ENCODE results near the gene OPRL1.
A peak's percentile ranks its signal among the peaks of the same experiment; 100 is the strongest.

OPRL1 gene

DNA sequence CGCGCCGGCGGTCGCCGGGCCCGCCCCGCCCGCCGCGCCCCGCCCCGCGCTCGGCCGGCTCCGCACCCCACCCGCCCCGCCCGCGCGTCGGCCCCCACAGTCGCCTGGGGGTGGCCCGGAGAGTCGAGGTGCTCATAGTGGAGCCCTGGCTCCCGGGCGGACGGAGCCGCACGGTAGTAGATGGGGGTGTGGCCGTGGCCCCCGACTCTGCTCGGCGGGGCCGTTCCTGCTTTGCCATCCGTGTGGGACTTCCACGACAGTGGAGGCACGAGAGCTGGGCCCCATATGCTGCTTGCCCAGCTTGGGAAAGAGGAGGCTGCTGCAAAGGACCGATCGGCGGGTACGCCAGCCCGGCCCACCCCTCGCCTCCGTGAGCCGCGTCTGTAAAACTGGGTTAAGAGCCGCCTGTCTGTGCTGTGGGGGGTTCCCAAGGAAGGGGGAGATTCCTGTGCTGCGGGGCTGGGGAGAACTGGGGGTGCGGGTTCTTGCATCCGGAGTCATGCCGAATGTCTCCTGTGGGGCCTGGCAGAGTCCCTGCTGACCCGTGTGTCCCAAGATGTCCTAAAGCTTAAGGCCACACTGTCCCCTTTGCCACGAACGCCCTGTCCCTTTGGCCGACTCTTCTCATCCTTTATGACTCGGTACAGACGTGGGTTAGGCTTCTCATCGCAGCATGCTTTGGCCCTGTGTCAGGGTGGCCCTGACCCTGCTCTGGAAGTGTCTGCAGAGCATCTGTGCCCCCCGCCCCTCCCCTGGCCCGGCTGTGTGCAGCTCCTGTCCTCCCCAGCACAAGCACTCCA is at the start of gene OPRL1 (continued):
- TF ChIP-seq, protein P1, sequence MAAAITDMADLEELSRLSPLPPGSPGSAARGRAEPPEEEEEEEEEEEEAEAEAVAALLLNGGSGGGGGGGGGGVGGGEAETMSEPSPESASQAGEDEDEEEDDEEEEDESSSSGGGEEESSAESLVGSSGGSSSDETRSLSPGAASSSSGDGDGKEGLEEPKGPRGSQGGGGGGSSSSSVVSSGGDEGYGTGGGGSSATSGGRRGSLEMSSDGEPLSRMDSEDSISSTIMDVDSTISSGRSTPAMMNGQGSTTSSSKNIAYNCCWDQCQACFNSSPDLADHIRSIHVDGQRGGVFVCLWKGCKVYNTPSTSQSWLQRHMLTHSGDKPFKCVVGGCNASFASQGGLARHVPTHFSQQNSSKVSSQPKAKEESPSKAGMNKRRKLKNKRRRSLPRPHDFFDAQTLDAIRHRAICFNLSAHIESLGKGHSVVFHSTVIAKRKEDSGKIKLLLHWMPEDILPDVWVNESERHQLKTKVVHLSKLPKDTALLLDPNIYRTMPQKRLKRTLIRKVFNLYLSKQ (tag by site-specific recombination; IDR thresholded peaks at IDR 0.05; ENCODE audit: borderline replicate concordance): no peak
- TF ChIP-seq ZFHX2 (tag by site-specific recombination; conservative IDR thresholded peaks at IDR 0.05) (peak; percentile 23; the same call in 1 of the 2 replicates), ZNF175 (tag by site-specific recombination; IDR thresholded peaks at IDR 0.05) (no peak), ZNF791 (tag by site-specific recombination; IDR thresholded peaks at IDR 0.05) (no peak), MYNN (tag by site-specific recombination; IDR thresholded peaks at IDR 0.05; ENCODE audit: borderline replicate concordance) (no peak), ZNF488 (tag by site-specific recombination; IDR thresholded peaks at IDR 0.05) (no peak), ZNF202 (tag by site-specific recombination; IDR thresholded peaks at IDR 0.05; ENCODE audit: borderline replicate concordance) (no peak), ZNF629 (tag by site-specific recombination; IDR thresholded peaks at IDR 0.05) (no peak), HOXC10 (CRISPR knock-in tag; IDR thresholded peaks at IDR 0.05) (no peak), ZBTB20 (tag by site-specific recombination; IDR thresholded peaks at IDR 0.05) (0 out of 2 replicates have a peak, but pooled peaks have one; percentile 20), ZNF174 (tag by site-specific recombination; IDR thresholded peaks at IDR 0.05) (no peak), SP7 (tag by site-specific recombination; IDR thresholded peaks at IDR 0.05) (no peak), ZNF837 (tag by site-specific recombination; IDR thresholded peaks at IDR 0.05) (no peak), WT1 (tag by site-specific recombination; IDR thresholded peaks at IDR 0.05) (no peak), ZNF785 (tag by site-specific recombination; IDR thresholded peaks at IDR 0.05) (no peak), ZXDB (tag by site-specific recombination; IDR thresholded peaks at IDR 0.05) (no peak), ZNF530 (tag by site-specific recombination; IDR thresholded peaks at IDR 0.05; ENCODE audit: low read depth) (no peak), ZBTB7A (tag by site-specific recombination; IDR thresholded peaks at IDR 0.05; ENCODE audit: low read depth) (no peak), SP2 (tag by site-specific recombination; IDR thresholded peaks at IDR 0.05) (no peak), ZNF221 (tag by site-specific recombination; IDR thresholded peaks at IDR 0.05; ENCODE audit: borderline replicate concordance) (no peak), ZNF521 (tag by site-specific recombination; IDR thresholded peaks at IDR 0.05) (no peak)
- TF ChIP-seq, protein P2, sequence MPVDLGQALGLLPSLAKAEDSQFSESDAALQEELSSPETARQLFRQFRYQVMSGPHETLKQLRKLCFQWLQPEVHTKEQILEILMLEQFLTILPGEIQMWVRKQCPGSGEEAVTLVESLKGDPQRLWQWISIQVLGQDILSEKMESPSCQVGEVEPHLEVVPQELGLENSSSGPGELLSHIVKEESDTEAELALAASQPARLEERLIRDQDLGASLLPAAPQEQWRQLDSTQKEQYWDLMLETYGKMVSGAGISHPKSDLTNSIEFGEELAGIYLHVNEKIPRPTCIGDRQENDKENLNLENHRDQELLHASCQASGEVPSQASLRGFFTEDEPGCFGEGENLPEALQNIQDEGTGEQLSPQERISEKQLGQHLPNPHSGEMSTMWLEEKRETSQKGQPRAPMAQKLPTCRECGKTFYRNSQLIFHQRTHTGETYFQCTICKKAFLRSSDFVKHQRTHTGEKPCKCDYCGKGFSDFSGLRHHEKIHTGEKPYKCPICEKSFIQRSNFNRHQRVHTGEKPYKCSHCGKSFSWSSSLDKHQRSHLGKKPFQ (tag by site-specific recombination; IDR thresholded peaks at IDR 0.05): no peak
- TF ChIP-seq, protein P3, sequence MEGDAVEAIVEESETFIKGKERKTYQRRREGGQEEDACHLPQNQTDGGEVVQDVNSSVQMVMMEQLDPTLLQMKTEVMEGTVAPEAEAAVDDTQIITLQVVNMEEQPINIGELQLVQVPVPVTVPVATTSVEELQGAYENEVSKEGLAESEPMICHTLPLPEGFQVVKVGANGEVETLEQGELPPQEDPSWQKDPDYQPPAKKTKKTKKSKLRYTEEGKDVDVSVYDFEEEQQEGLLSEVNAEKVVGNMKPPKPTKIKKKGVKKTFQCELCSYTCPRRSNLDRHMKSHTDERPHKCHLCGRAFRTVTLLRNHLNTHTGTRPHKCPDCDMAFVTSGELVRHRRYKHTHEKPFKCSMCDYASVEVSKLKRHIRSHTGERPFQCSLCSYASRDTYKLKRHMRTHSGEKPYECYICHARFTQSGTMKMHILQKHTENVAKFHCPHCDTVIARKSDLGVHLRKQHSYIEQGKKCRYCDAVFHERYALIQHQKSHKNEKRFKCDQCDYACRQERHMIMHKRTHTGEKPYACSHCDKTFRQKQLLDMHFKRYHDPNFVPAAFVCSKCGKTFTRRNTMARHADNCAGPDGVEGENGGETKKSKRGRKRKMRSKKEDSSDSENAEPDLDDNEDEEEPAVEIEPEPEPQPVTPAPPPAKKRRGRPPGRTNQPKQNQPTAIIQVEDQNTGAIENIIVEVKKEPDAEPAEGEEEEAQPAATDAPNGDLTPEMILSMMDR (tag by site-specific recombination; IDR thresholded peaks at IDR 0.05): no peak
- TF ChIP-seq, protein P4, sequence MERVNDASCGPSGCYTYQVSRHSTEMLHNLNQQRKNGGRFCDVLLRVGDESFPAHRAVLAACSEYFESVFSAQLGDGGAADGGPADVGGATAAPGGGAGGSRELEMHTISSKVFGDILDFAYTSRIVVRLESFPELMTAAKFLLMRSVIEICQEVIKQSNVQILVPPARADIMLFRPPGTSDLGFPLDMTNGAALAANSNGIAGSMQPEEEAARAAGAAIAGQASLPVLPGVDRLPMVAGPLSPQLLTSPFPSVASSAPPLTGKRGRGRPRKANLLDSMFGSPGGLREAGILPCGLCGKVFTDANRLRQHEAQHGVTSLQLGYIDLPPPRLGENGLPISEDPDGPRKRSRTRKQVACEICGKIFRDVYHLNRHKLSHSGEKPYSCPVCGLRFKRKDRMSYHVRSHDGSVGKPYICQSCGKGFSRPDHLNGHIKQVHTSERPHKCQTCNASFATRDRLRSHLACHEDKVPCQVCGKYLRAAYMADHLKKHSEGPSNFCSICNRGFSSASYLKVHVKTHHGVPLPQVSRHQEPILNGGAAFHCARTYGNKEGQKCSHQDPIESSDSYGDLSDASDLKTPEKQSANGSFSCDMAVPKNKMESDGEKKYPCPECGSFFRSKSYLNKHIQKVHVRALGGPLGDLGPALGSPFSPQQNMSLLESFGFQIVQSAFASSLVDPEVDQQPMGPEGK (tag by site-specific recombination; IDR thresholded peaks at IDR 0.05): 0 out of 2 replicates have a peak, but pooled peaks have one; percentile 26

Data from HEK293 (cell line).